HL-60 (cell line): Measurements from ENCODE around the gene SYTL2.

ENCODE experiments used
- CTCF ChIP-seq: IDR thresholded peaks from one replicate; pipeline ENCODE4 v1.5.1; 2011; ENCODE audit warnings: low read length, control low read depth, inconsistent platforms; ENCODE audit not compliant: insufficient read depth
- GABPA ChIP-seq: IDR thresholded peaks from 2 replicates; pipeline ENCODE4 v1.6.1; 2012; ENCODE audit warnings: low read depth
- POLR2AphosphoS5 ChIP-seq: IDR thresholded peaks from 2 replicates; pipeline ENCODE4 v1.6.1; 2012; ENCODE audit warnings: low read depth
- REST ChIP-seq: IDR thresholded peaks from 2 replicates; pipeline ENCODE4 v1.6.1; 2012; ENCODE audit warnings: low read depth; ENCODE audit not compliant: insufficient replicate concordance
- SPI1 ChIP-seq: IDR thresholded peaks from 2 replicates; pipeline ENCODE4 v1.6.1; 2012; ENCODE audit warnings: low read depth, mild to moderate bottlenecking, borderline replicate concordance

- TF ChIP-seq CTCF (no peak), POLR2AphosphoS5 (no peak), GABPA (no peak), REST (no peak), SPI1 (no peak)
Observed at GRCh38 chr11:85764796-85765195, 46.1 kb downstream of the SYTL2 start.
